HCT116 (cell line): Measurements from ENCODE around the gene MSMP. TPM values are rescaled to one million over a fixed set of nuclear protein-coding genes. Genes with fewer than 3 reads are reported as not detected.
A peak's percentile ranks its signal among the peaks of the same experiment; 100 is the strongest.

Experiments
- ATAC-seq: fragments of 200-7000 bp; cut with Tn5 transposase; 2 replicates; pipeline ENCODE4 v1.9.1; 2020; ENCODE audit warnings: mild to moderate bottlenecking, moderate library complexity
- BruUV-seq: library from RNA; stranded (reverse); fragments of 400-500 nt; replicated peaks from 2 replicates; lab custom pipeline; 2021; lab: Mats Ljungman, UMichigan
- CTCF ChIA-PET: fragments of 300-600 bp; sonication (Branson Sonifier 250); formaldehyde crosslinking; loops from one replicate; lab custom pipeline; 2021; ENCODE audit warnings: antibody characterized with exemption; lab: Charles Lee
- POLR2A ChIA-PET: fragments of 300-600, 350-600 bp; sonication (Branson Sonifier 250); formaldehyde crosslinking; loops from one replicate; lab custom pipeline; 2021; ENCODE audit warnings: antibody characterized with exemption; lab: Charles Lee
- RAD21 ChIA-PET, 2 experiments: fragments of 300-600 bp; sonication (Branson Sonifier 250); formaldehyde crosslinking; loops; one replicate each; lab custom pipeline; 2023; ENCODE audit warnings: low total read pairs in 2 of 2; ENCODE audit not compliant: uncharacterized antibody in 2 of 2, unreplicated experiment in 2 of 2, low non-redundant PET in 1 of 2; lab: Charles Lee
- DNase-seq: peaks from one replicate; pipeline ENCODE4 v3.0.0-alpha.2; 2010; ENCODE audit warnings: low read depth, low spot score
- H2AFZ ChIP-seq: fragments of 200-600 bp; shearing (Covaris generic), sonication (generic); 2 replicates; pipeline ENCODE4 v1.6.1; 2017; ENCODE audit warnings: low read depth, mixed run types, mixed read lengths, antibody characterized with exemption, low read length; ENCODE audit not compliant: poor library complexity, severe bottlenecking
- H3K27ac ChIP-seq: 2 replicates; pipeline ENCODE4 v1.5.1; 2012; ENCODE audit warnings: low read depth, low read length
- H3K27me3 ChIP-seq: fragments of 200-600 bp; sonication (generic); 2 replicates; pipeline ENCODE4 v1.6.1; 2016; ENCODE audit warnings: mixed run types, low read length, mixed read lengths; ENCODE audit not compliant: insufficient read depth
- H3K36me3 ChIP-seq, 2 experiments: fragments of 200-500 bp in 1 of 2; fragments of 200-600 bp in 1 of 2; sonication (Bioruptor generic) in 1 of 2; sonication (generic) in 1 of 2; 2 replicates each; pipeline versions ENCODE4 v1.5.1 to v1.6.1; 2014 to 2016; ENCODE audit warnings: low read length in 2 of 2, inconsistent platforms in 1 of 2, mixed read lengths in 1 of 2, mixed run types in 1 of 2; ENCODE audit not compliant: insufficient read depth in 2 of 2, control insufficient read depth in 1 of 2
- H3K4me1 ChIP-seq, 2 experiments: fragments of 200-600 bp in 1 of 2; sonication (generic) in 1 of 2; 2 replicates each; pipeline versions ENCODE4 v1.5.1 to v1.6.1; 2012 to 2017; ENCODE audit warnings: low read length in 2 of 2, inconsistent platforms in 1 of 2, mild to moderate bottlenecking in 1 of 2, mixed read lengths in 1 of 2, mixed run types in 1 of 2, moderate library complexity in 1 of 2; ENCODE audit not compliant: insufficient read depth in 2 of 2, control insufficient read depth in 1 of 2
- H3K4me2 ChIP-seq: fragments of 200-600 bp; sonication (generic); 2 replicates; pipeline ENCODE4 v1.6.1; 2017; ENCODE audit warnings: mixed run types, low read length, mixed read lengths
- H3K4me3 ChIP-seq, 2 experiments: fragments of 200-600 bp in 1 of 2; sonication (generic) in 1 of 2; replicated peaks in 1 of 2; 2 replicates each; pipeline ENCODE4 v1.5.1; 2011 to 2016; ENCODE audit warnings: low read length in 2 of 2, control low read depth in 1 of 2, low read depth in 1 of 2, mild to moderate bottlenecking in 1 of 2, mixed read lengths in 1 of 2, mixed run types in 1 of 2
- H3K79me2 ChIP-seq: fragments of 200-600 bp; sonication (generic); 2 replicates; pipeline ENCODE4 v1.6.1; 2017; ENCODE audit warnings: mild to moderate bottlenecking, mixed run types, low read length, moderate library complexity, mixed read lengths; ENCODE audit not compliant: insufficient read depth
- H3K9ac ChIP-seq: fragments of 200-600 bp; sonication (generic); 2 replicates; pipeline ENCODE4 v1.6.1; 2016; ENCODE audit warnings: low read length, mixed read lengths
- H3K9me2 ChIP-seq: fragments of 200-600 bp; sonication (generic), shearing (Covaris generic); 2 replicates; pipeline ENCODE4 v1.6.1; 2017; ENCODE audit warnings: mixed run types, mild to moderate bottlenecking, moderate library complexity; ENCODE audit not compliant: insufficient read depth
- H3K9me3 ChIP-seq, 2 experiments: fragments of 200-500 bp in 1 of 2; fragments of 200-600 bp in 1 of 2; sonication (Bioruptor generic) in 1 of 2; sonication (generic) in 1 of 2; 2 replicates each; pipeline ENCODE4 v1.6.1; 2014 to 2017; ENCODE audit warnings: low read length in 2 of 2, mixed read lengths in 2 of 2, inconsistent platforms in 1 of 2, low read depth in 1 of 2, mild to moderate bottlenecking in 1 of 2, mixed run types in 1 of 2, moderate library complexity in 1 of 2; ENCODE audit not compliant: control insufficient read depth in 1 of 2, insufficient read depth in 1 of 2
- H4K20me1 ChIP-seq: fragments of 200-600 bp; sonication (generic), shearing (Covaris generic); 2 replicates; pipeline ENCODE4 v1.6.1; 2017; ENCODE audit warnings: mixed run types, mild to moderate bottlenecking, moderate library complexity; ENCODE audit not compliant: insufficient read depth
- CBX3 ChIP-seq: IDR thresholded peaks from 2 replicates; pipeline ENCODE4 v1.6.1; 2012; ENCODE audit warnings: low read depth
- CEBPB ChIP-seq: IDR thresholded peaks from 2 replicates; pipeline ENCODE4 v1.6.1; 2012; ENCODE audit warnings: low read depth
- EGR1 ChIP-seq: IDR thresholded peaks from 2 replicates; pipeline ENCODE4 v1.6.1; 2012; ENCODE audit warnings: low read depth
- EZH2phosphoT487 ChIP-seq: fragments of 200-600 bp; IDR thresholded peaks from 2 replicates; pipeline ENCODE4 v1.6.1; 2018; ENCODE audit warnings: antibody characterized with exemption, borderline replicate concordance
- FOSL1 ChIP-seq: IDR thresholded peaks from 2 replicates; pipeline ENCODE4 v1.6.1; 2012; ENCODE audit warnings: low read depth
- JUND ChIP-seq: IDR thresholded peaks from 2 replicates; pipeline ENCODE4 v1.6.1; 2012
- POLR2AphosphoS5 ChIP-seq: IDR thresholded peaks from 2 replicates; pipeline ENCODE4 v1.6.1; 2011; ENCODE audit warnings: mild to moderate bottlenecking, low read depth, low read length, moderate library complexity
- RAD21 ChIP-seq: IDR thresholded peaks from 2 replicates; pipeline ENCODE4 v1.6.1; 2012; ENCODE audit warnings: low read depth, mild to moderate bottlenecking
- SIN3A ChIP-seq: IDR thresholded peaks from 2 replicates; pipeline ENCODE4 v1.6.1; 2012; ENCODE audit warnings: low read depth
- SP1 ChIP-seq: IDR thresholded peaks from 2 replicates; pipeline ENCODE4 v1.6.1; 2012; ENCODE audit warnings: low read depth
- SRF ChIP-seq: IDR thresholded peaks from 2 replicates; pipeline ENCODE4 v1.6.1; 2012; ENCODE audit warnings: low read depth
- TCF7L2 ChIP-seq: IDR thresholded peaks from 2 replicates; pipeline ENCODE4 v1.7.0; 2011; ENCODE audit warnings: borderline replicate concordance, inconsistent platforms; ENCODE audit not compliant: insufficient read depth, insufficient read length; ENCODE audit errors: extremely low read depth
- YY1 ChIP-seq: IDR thresholded peaks from 2 replicates; pipeline ENCODE4 v1.6.1; 2011; ENCODE audit warnings: low read length, low read depth, moderate library complexity, mild to moderate bottlenecking; ENCODE audit not compliant: insufficient replicate concordance; ENCODE audit errors: extremely low read depth
- ZFX ChIP-seq: fragments of 450-650 bp; IDR thresholded peaks from 2 replicates; pipeline ENCODE4 v1.6.1; 2017
- ZNF274 ChIP-seq: fragments of 200-500 bp; sonication (Bioruptor generic); IDR thresholded peaks from 2 replicates; pipeline ENCODE4 v1.6.1; 2014; ENCODE audit warnings: mild to moderate bottlenecking, low read depth, low read length, inconsistent platforms
- intact Hi-C: fragments of 100-400 bp; cut with micrococcal nuclease; formaldehyde crosslinking; loops from 2 replicates; pipeline ENCODE4 v1.10.0; 2022
- total RNA-seq: library from RNA; stranded (reverse); gene quantifications from one replicate; pipeline ENCODE4 v1.2.1, GENCODE V29; 2021; ENCODE audit not compliant: unreplicated experiment
- TF ChIP-seq, protein P1 (sequence below): IDR thresholded peaks from 2 replicates; pipeline ENCODE4 v1.6.1; 2012
- TF ChIP-seq, protein P2 (sequence below): IDR thresholded peaks from 2 replicates; pipeline ENCODE4 v1.6.1; 2012; ENCODE audit warnings: low read depth
- TF ChIP-seq, protein P3 (sequence below): IDR thresholded peaks from 2 replicates; pipeline ENCODE4 v1.6.1; 2012

MSMP gene
- total RNA-seq, 1 experiment from 2014 or later = 1.2 TPM

DNA sequence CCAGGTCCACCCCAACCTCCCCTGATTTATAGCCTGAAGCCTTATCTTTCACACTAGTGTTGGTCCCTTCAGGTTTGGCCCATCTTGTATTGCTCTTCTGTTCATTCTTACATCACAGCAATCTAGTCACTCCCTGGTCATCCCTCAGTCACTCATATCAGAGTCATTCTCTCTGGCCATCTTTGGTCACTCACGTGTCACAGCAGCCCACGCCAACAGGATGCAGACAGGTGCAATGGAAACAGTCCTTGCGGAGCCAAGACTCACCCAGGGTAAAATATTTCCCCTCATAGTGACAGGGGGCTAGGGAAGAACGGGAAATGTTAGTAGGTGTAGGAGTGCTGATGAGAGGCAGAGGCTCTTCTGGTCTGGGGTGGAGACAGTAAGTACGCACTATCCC lies 610 bp downstream of the MSMP start:
- H2AFZ ChIP-seq = no peak overlapping the region
- TF ChIP-seq JUND (no peak), TCF7L2 (no peak), ZFX (no peak), YY1 (no peak), ZNF274 (no peak), CBX3 (no peak), EGR1 (no peak), SP1 (no peak), SIN3A (no peak), CEBPB (no peak), SRF (no peak)
- TF ChIP-seq, protein P1, sequence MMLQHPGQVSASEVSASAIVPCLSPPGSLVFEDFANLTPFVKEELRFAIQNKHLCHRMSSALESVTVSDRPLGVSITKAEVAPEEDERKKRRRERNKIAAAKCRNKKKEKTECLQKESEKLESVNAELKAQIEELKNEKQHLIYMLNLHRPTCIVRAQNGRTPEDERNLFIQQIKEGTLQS = no peak
- H3K36me3 ChIP-seq = peaks cover 18 to 24% of the 10 kb centered on the region in 2 experiments; a peak in 3 of 4 replicates
- no peak overlapping the region for H3K27ac ChIP-seq
- H3K79me2 ChIP-seq = peaks cover 28% of the 10 kb centered on the region
- POLR2A ChIA-PET = interaction anchor here (1.2 kb wide), 1 partner anchor 22 kb away, joined by 4 read pairs; the partner anchor contains the start of genes CREB3 and TLN1
- H3K4me2 ChIP-seq = no peak overlapping the region
- no peaks in the 10 kb centered on the region for H3K27me3 ChIP-seq
- H4K20me1 ChIP-seq = no peaks in the 10 kb centered on the region
- no peaks in the 10 kb centered on the region for H3K9me2 ChIP-seq
- CTCF ChIA-PET = no interaction called here
- H3K4me3 ChIP-seq = no peak overlapping the region
- peaks cover 13 to 25% of the 10 kb centered on the region in 2 experiments for H3K4me1 ChIP-seq
- H3K9me3 ChIP-seq = no peaks in the 10 kb centered on the region
- intact Hi-C loops = no loop called here
- no peak for DNase-seq
- H3K9ac ChIP-seq = no peak overlapping the region
- RAD21 ChIA-PET = no interaction called here
- ATAC-seq = no peak
- no TSS peak for BruUV-seq

DNA sequence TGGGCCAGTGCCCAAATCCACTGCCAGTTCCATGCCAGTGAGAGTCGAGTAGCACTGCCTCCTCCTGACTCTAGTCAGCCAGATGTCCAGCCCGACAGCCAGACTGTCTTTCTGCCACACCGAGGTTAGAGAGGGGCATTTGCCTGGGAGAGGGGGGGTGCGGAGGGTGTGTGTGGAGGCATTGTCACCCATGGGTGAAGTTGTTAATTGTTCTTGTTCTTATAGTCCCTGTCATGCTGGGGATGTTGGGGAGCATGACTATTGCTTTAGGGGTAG lies 3.9 kb downstream of the MSMP start:
- no peak overlapping the region for H2AFZ ChIP-seq
- no peaks in the 10 kb centered on the region for H3K9me2 ChIP-seq
- H3K27me3 ChIP-seq = no peaks in the 10 kb centered on the region
- H4K20me1 ChIP-seq = peaks cover 7% of the 10 kb centered on the region; the same call in 1 of the 2 replicates
- H3K27ac ChIP-seq = peak overlapping the region; percentile 98
- peak overlapping the region; percentile 96 for H3K4me2 ChIP-seq
- CTCF ChIA-PET = interaction anchor here (1.0 to 2.7 kb wide), 2 partner anchors 14 to 18 kb away, joined by 3 to 15 read pairs; partner anchors contain the start of genes CREB3 and TLN1
- DNase-seq = no peak
- H3K9ac ChIP-seq = peak overlapping the region; percentile 88
- H3K79me2 ChIP-seq = peaks cover 50% of the 10 kb centered on the region
- H3K9me3 ChIP-seq = no peaks in the 10 kb centered on the region
- POLR2A ChIA-PET = interaction anchor here (1.7 to 2.5 kb wide), 2 partner anchors 8 to 18 kb away, joined by 5 to 23 read pairs; partner anchors contain the start of genes CREB3 and TLN1
- BruUV-seq = no TSS peak
- intact Hi-C loops = loop anchor here (2.0 kb wide), 1 partner anchor 63 kb away; the partner anchor contains the start of gene SPAG8
- RAD21 ChIA-PET = no interaction called here
- peak overlapping the region; percentile 89 to 92 for H3K4me3 ChIP-seq
- peaks cover 23 to 27% of the 10 kb centered on the region in 2 experiments; a peak in 3 of 4 replicates for H3K36me3 ChIP-seq
- H3K4me1 ChIP-seq = peaks cover 21 to 25% of the 10 kb centered on the region in 2 experiments
- ATAC-seq = no peak
- TF ChIP-seq POLR2AphosphoS5 (no peak), YY1 (no peak), SRF (no peak), EZH2phosphoT487 (no peak), RAD21 (no peak), FOSL1 (no peak), SIN3A (no peak)
- TF ChIP-seq, protein P2, sequence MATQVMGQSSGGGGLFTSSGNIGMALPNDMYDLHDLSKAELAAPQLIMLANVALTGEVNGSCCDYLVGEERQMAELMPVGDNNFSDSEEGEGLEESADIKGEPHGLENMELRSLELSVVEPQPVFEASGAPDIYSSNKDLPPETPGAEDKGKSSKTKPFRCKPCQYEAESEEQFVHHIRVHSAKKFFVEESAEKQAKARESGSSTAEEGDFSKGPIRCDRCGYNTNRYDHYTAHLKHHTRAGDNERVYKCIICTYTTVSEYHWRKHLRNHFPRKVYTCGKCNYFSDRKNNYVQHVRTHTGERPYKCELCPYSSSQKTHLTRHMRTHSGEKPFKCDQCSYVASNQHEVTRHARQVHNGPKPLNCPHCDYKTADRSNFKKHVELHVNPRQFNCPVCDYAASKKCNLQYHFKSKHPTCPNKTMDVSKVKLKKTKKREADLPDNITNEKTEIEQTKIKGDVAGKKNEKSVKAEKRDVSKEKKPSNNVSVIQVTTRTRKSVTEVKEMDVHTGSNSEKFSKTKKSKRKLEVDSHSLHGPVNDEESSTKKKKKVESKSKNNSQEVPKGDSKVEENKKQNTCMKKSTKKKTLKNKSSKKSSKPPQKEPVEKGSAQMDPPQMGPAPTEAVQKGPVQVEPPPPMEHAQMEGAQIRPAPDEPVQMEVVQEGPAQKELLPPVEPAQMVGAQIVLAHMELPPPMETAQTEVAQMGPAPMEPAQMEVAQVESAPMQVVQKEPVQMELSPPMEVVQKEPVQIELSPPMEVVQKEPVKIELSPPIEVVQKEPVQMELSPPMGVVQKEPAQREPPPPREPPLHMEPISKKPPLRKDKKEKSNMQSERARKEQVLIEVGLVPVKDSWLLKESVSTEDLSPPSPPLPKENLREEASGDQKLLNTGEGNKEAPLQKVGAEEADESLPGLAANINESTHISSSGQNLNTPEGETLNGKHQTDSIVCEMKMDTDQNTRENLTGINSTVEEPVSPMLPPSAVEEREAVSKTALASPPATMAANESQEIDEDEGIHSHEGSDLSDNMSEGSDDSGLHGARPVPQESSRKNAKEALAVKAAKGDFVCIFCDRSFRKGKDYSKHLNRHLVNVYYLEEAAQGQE = no peak
- TF ChIP-seq, protein P3, sequence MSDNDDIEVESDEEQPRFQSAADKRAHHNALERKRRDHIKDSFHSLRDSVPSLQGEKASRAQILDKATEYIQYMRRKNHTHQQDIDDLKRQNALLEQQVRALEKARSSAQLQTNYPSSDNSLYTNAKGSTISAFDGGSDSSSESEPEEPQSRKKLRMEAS = no peak
